Endothelial cell of umbilical vein (primary cell): Measurements from ENCODE around the gene ZNF22.

Experiments used
- EZH2 ChIP-seq: IDR thresholded peaks from 2 replicates; pipeline ENCODE4 v1.6.1; 2012; ENCODE audit warnings: borderline replicate concordance, low read depth, mild to moderate bottlenecking, moderate library complexity, low read length, inconsistent platforms; ENCODE audit not compliant: severe bottlenecking
- JUN ChIP-seq: IDR thresholded peaks from 2 replicates; pipeline ENCODE4 v1.6.1; 2011; ENCODE audit warnings: borderline replicate concordance, low read depth; ENCODE audit not compliant: insufficient read length, insufficient read depth
- POLR2A ChIP-seq: IDR thresholded peaks from 2 replicates; pipeline ENCODE4 v1.6.1; 2012; ENCODE audit warnings: low read depth, mild to moderate bottlenecking, control low read depth, low read length
- POLR2AphosphoS5 ChIP-seq: IDR thresholded peaks from 2 replicates; pipeline ENCODE4 v1.6.1; 2012; ENCODE audit warnings: low read depth, mild to moderate bottlenecking, control low read depth, low read length, moderate library complexity; ENCODE audit not compliant: insufficient read depth
- TF ChIP-seq, protein P1 (sequence below), 2 donors: IDR thresholded peaks; 1 replicate in 1 of 2; 2 replicates in 1 of 2; pipeline ENCODE4 v1.5.1; 2011; ENCODE audit warnings: low read length in 2 of 2, mild to moderate bottlenecking in 2 of 2, moderate library complexity in 2 of 2, control low read depth in 1 of 2, inconsistent platforms in 1 of 2, low read depth in 1 of 2; ENCODE audit not compliant: insufficient read depth in 1 of 2; ENCODE audit errors: extremely low read depth in 1 of 2
- TF ChIP-seq, protein P2 (sequence below): IDR thresholded peaks from 2 replicates; pipeline ENCODE4 v1.6.1; 2011; ENCODE audit not compliant: insufficient read depth, insufficient read length

DNA sequence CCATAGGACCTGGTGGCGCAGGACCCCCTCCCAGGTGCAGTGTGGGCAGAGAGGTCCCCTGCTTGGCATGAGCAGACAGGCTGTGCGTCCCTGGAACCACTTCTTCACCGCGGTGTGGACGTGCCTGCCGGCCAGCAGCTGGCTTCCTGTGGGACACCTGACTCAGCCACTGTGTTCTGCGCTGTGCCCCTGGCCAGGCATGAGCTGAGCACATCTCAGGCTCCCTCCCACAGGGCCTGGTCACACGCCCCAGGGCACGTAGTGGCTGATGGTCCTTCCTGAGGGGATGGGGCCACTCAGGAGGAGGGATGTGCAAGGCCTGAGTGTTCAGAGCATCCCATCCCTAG, 18.6 kb upstream of the ZNF22 start:
- TF ChIP-seq, protein P1, sequence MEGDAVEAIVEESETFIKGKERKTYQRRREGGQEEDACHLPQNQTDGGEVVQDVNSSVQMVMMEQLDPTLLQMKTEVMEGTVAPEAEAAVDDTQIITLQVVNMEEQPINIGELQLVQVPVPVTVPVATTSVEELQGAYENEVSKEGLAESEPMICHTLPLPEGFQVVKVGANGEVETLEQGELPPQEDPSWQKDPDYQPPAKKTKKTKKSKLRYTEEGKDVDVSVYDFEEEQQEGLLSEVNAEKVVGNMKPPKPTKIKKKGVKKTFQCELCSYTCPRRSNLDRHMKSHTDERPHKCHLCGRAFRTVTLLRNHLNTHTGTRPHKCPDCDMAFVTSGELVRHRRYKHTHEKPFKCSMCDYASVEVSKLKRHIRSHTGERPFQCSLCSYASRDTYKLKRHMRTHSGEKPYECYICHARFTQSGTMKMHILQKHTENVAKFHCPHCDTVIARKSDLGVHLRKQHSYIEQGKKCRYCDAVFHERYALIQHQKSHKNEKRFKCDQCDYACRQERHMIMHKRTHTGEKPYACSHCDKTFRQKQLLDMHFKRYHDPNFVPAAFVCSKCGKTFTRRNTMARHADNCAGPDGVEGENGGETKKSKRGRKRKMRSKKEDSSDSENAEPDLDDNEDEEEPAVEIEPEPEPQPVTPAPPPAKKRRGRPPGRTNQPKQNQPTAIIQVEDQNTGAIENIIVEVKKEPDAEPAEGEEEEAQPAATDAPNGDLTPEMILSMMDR (IDR thresholded peaks at IDR 0.05; ENCODE audit: extremely low read depth in 1 of 2, insufficient read depth in 1 of 2, low read depth in 1 of 2, low read length in 2 of 2), result no peak
- TF ChIP-seq EZH2 (no peak), POLR2A (no peak), POLR2AphosphoS5 (peak; percentile 76), JUN (peak; percentile 54)
- TF ChIP-seq, protein P2, sequence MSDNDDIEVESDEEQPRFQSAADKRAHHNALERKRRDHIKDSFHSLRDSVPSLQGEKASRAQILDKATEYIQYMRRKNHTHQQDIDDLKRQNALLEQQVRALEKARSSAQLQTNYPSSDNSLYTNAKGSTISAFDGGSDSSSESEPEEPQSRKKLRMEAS, result peak; percentile 52
